NB4 (cell line): ENCODE measurements around the gene SYT6.
"Not testable (repeated sequence)": the region's sequence is repeated elsewhere in the genome, so short reads cannot be mapped to it uniquely, and the experiment has no call there.

ENCODE experiments used
- CTCF ChIP-seq: IDR thresholded peaks from one replicate; pipeline ENCODE4 v1.5.1; 2012; ENCODE audit warnings: low read depth, low read length
- MAX ChIP-seq: IDR thresholded peaks from 2 replicates; pipeline ENCODE4 v1.6.1; 2011; ENCODE audit warnings: low read depth, low read length
- POLR2A ChIP-seq: IDR thresholded peaks from 2 replicates; pipeline ENCODE4 v1.6.1; 2011; ENCODE audit warnings: mild to moderate bottlenecking; ENCODE audit not compliant: insufficient read length; ENCODE audit errors: extremely low read depth

DNA sequence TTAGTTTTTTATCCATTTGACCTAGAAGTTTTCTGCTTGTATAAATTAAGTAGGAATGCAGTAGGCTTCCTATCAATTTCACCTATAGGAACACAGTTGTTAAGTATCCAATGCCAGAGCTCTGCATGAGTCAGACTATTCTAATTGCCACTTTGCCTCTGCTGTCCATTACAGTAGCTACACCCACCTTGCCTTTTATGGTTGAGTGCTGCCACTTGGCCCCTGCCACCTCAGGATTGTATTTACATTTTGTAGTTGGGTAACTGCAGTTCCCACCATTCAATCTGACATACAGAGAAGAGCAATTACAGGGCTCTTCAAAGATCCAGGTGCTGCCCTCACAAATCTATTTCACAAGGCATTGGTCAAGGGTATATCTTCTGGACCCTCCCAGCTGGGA is 83.9 kb downstream of the SYT6 start:
- TF ChIP-seq CTCF, MAX, POLR2A: not testable (repeated sequence)
